ENCODE data around the gene GATB. TPM values are rescaled to one million over a fixed set of nuclear protein-coding genes. Genes with fewer than 3 reads are reported as not detected.

The GATB gene
- total RNA-seq, 1 experiment from 2014 or later = 20.4 TPM

DNA sequence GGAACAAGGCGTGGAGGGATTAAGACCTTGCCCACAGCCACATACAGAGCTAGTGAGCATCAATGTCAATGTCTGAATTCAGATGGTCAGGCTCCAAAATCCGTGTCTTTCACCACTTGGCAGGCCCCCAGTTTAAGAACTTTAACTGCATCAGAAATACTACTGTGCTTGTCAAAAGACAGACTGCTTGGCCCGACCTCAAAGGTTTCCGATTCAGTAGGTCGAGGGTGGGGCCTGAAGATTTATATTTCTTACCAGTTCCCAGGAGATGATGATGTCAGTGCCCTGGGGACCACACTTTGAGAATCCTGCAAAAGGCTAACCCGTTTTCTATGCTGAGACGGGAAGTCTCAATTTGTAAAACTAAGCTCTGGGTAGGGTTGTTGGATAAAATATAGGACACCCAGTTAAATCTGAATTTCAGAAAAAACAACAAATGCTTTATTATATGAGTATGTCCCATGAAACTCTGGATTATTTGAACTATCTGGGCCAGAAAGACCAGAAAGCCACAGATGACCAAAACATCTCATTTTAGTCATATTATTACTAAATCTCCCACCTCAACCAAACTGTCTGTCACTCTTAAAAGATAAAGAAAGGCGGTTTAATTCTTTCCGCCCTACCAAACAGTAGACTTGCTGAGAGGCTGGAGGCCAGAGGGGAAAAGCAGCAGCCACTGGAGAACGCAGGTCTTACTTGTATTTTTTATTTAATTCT is 42.7 kb downstream of the GATB start:
- no peak overlapping the region for H3K4me3 ChIP-seq (ENCODE audit: low read length)
- no peak overlapping the region for H2AFZ ChIP-seq (ENCODE audit: low read length)
- no peak overlapping the region for H3K9ac ChIP-seq (ENCODE audit: low read length)
- no TSS peak for BruUV-seq (replicated peaks)
- H4K20me1 ChIP-seq (ENCODE audit: low read length) = no peaks in the 10 kb centered on the region
- intact Hi-C loops (cut with micrococcal nuclease) = no loop called here
- no peaks in the 10 kb centered on the region for H3K4me1 ChIP-seq (ENCODE audit: insufficient read depth, low read length)
- no peaks in the 10 kb centered on the region for H3K36me3 ChIP-seq (ENCODE audit: low read depth, low read length)
- ChIA-PET CTCF (no interaction called here), POLR2A (ENCODE audit: unreplicated experiment) (no interaction called here)
- H3K27me3 ChIP-seq (ENCODE audit: low read length) = no peaks in the 10 kb centered on the region
- H3K79me2 ChIP-seq (ENCODE audit: low read length) = no peaks in the 10 kb centered on the region
- ATAC-seq (no peak), DNase-seq (no peak)
- no peaks in the 10 kb centered on the region for H3F3A ChIP-seq (ENCODE audit: low read length, unreplicated experiment)
- H3K9me3 ChIP-seq (ENCODE audit: low read length) = no peaks in the 10 kb centered on the region
- H3K9me2 ChIP-seq (replicated peaks; ENCODE audit: low read length) = no peaks in the 10 kb centered on the region
- no peak overlapping the region for H3K4me2 ChIP-seq (ENCODE audit: low read length)
- H3K27ac ChIP-seq (ENCODE audit: low read length) = no peak overlapping the region
- TF ChIP-seq CTCF (conservative IDR thresholded peaks at IDR 0.05; ENCODE audit: low read depth, low read length) = no peak
- TF ChIP-seq EZH2 (IDR thresholded peaks at IDR 0.05; ENCODE audit: low read length, unreplicated experiment) = no peak
- TF ChIP-seq EZH2phosphoT487 (IDR thresholded peaks at IDR 0.05; ENCODE audit: borderline replicate concordance, low read length) = no peak

GRCh38 chr4:151717314-151717713 is 43.5 kb downstream of the GATB start:
- Histone ChIP-seq H2AFZ (ENCODE audit: low read length) (no peak overlapping the region), H3F3A (ENCODE audit: low read length, unreplicated experiment) (no peaks in the 10 kb centered on the region), H3K4me2 (ENCODE audit: low read length) (no peak overlapping the region), H3K27me3 (ENCODE audit: low read length) (no peaks in the 10 kb centered on the region), H3K27ac (ENCODE audit: low read length) (no peak overlapping the region), H3K4me3 (ENCODE audit: low read length) (no peak overlapping the region), H3K9ac (ENCODE audit: low read length) (no peak overlapping the region), H3K9me3 (ENCODE audit: low read length) (no peaks in the 10 kb centered on the region), H3K9me2 (replicated peaks; ENCODE audit: low read length) (no peaks in the 10 kb centered on the region), H3K79me2 (ENCODE audit: low read length) (no peaks in the 10 kb centered on the region), H3K36me3 (ENCODE audit: low read depth, low read length) (no peaks in the 10 kb centered on the region), H4K20me1 (ENCODE audit: low read length) (no peaks in the 10 kb centered on the region), H3K4me1 (ENCODE audit: insufficient read depth, low read length) (no peaks in the 10 kb centered on the region)
- intact Hi-C loops (cut with micrococcal nuclease) = no loop called here
- TF ChIP-seq CTCF (conservative IDR thresholded peaks at IDR 0.05; ENCODE audit: low read depth, low read length) (no peak), EZH2phosphoT487 (IDR thresholded peaks at IDR 0.05; ENCODE audit: borderline replicate concordance, low read length) (no peak), EZH2 (IDR thresholded peaks at IDR 0.05; ENCODE audit: low read length, unreplicated experiment) (no peak)
- CTCF ChIA-PET = no interaction called here
- ATAC-seq (no peak), DNase-seq (no peak)
- no TSS peak for BruUV-seq (replicated peaks)
- POLR2A ChIA-PET (ENCODE audit: unreplicated experiment) = no interaction called here

DNA sequence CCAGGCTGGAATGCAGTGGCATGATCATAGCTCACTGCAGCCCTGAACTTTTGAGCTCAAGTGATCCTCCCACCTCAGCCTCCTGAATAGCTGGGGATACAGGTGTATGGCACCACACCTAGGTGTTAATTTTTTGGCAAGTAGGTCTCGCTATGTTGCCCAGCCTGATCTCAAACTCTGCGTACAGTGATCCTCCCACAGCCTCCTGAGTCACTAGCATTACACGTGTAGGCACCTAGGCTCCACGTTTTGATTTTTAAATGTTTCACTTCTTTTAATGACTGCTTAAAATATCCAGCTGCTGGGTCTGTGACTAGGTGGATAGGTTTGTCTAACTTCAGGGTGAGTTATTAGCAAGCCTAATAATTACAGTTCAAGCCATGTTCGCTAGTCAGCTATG is 44.5 kb downstream of the GATB start:
- H4K20me1 ChIP-seq (ENCODE audit: low read length) = no peaks in the 10 kb centered on the region
- H2AFZ ChIP-seq (ENCODE audit: low read length) = no peak overlapping the region
- H3K4me2 ChIP-seq (ENCODE audit: low read length) = no peak overlapping the region
- DNase-seq = no peak
- no peaks in the 10 kb centered on the region for H3K27me3 ChIP-seq (ENCODE audit: low read length)
- no peak overlapping the region for H3K4me3 ChIP-seq (ENCODE audit: low read length)
- no peaks in the 10 kb centered on the region for H3K36me3 ChIP-seq (ENCODE audit: low read depth, low read length)
- H3K9me3 ChIP-seq (ENCODE audit: low read length) = no peaks in the 10 kb centered on the region
- H3K4me1 ChIP-seq (ENCODE audit: insufficient read depth, low read length) = no peaks in the 10 kb centered on the region
- no peak for ATAC-seq
- no peak overlapping the region for H3K9ac ChIP-seq (ENCODE audit: low read length)
- intact Hi-C loops (cut with micrococcal nuclease) = no loop called here
- TF ChIP-seq EZH2 (IDR thresholded peaks at IDR 0.05; ENCODE audit: low read length, unreplicated experiment) = no peak
- no peak for TF ChIP-seq EZH2phosphoT487 (IDR thresholded peaks at IDR 0.05; ENCODE audit: borderline replicate concordance, low read length)
- no peak for TF ChIP-seq CTCF (conservative IDR thresholded peaks at IDR 0.05; ENCODE audit: low read depth, low read length)
- no peaks in the 10 kb centered on the region for H3K9me2 ChIP-seq (replicated peaks; ENCODE audit: low read length)
- no peaks in the 10 kb centered on the region for H3F3A ChIP-seq (ENCODE audit: low read length, unreplicated experiment)
- H3K79me2 ChIP-seq (ENCODE audit: low read length) = no peaks in the 10 kb centered on the region
- POLR2A ChIA-PET (ENCODE audit: unreplicated experiment) = no interaction called here
- no TSS peak for BruUV-seq (replicated peaks)
- CTCF ChIA-PET = no interaction called here
- H3K27ac ChIP-seq (ENCODE audit: low read length) = no peak overlapping the region
